BE2C (cell line): ENCODE data around the gene CHD1L. TPM values are rescaled to one million over a fixed set of nuclear protein-coding genes. Genes with fewer than 3 reads are reported as not detected.
"Not testable (repeated sequence)": the region's sequence is repeated elsewhere in the genome, so short reads cannot be mapped to it uniquely, and the experiment has no call there.

ENCODE experiments used
- DNase-seq: peaks from one replicate; pipeline ENCODE4 v3.0.0-alpha.2; 2020
- H3K27me3 ChIP-seq: fragments of 250-450 bp; sonication (Bioruptor Pico); 2 replicates; pipeline ENCODE4 v1.5.1; 2020; ENCODE audit warnings: mild to moderate bottlenecking
- H3K36me3 ChIP-seq: fragments of 250-450 bp; sonication (Bioruptor Pico); 2 replicates; pipeline ENCODE4 v1.5.1; 2020; ENCODE audit warnings: mild to moderate bottlenecking
- H3K4me1 ChIP-seq: fragments of 250-450 bp; sonication (Bioruptor Pico); 2 replicates; pipeline ENCODE4 v1.5.1; 2020
- H3K4me3 ChIP-seq: 2 replicates; pipeline ENCODE4 v1.5.1; 2011; ENCODE audit warnings: low read depth, low read length
- H3K9me3 ChIP-seq: fragments of 250-450 bp; sonication (Bioruptor Pico); 2 replicates; pipeline ENCODE4 v1.5.1; 2020
- CTCF ChIP-seq: IDR thresholded peaks from 2 replicates; pipeline ENCODE4 v1.5.1; 2012; ENCODE audit warnings: mild to moderate bottlenecking, low read depth, low read length
- polyA plus RNA-seq: library from polyadenylated mRNA; unstranded; fragments of >200 nt; gene quantifications from one replicate; pipeline ENCODE4 v1.2.1, GENCODE V29; 2012; ENCODE audit warnings: low read depth, missing spikeins; ENCODE audit not compliant: insufficient read length, insufficient read depth

The CHD1L gene
- 21.5 TPM for polyA plus RNA-seq

- Histone ChIP-seq H3K4me1 (no peaks in the 10 kb centered on the region), H3K36me3 (no peaks in the 10 kb centered on the region), H3K4me3 (peak within 1 kb of the TSS; percentile 98), H3K27me3 (no peaks in the 10 kb centered on the region), H3K9me3 (no peaks in the 10 kb centered on the region)
- peak; percentile 84 for TF ChIP-seq CTCF
- DNase-seq = peak; percentile 96
Measured at GRCh38 chr1:147242449-147243227, at the start of gene CHD1L. Gene CHD1L (plus strand): TSS chr1:147242684. CDS start chr1:147242704, 20 bp downstream.

GRCh38 chr1:147197324-147197723 is 45.2 kb upstream of the CHD1L start:
- H3K27me3 ChIP-seq = peaks cover 16% of the 10 kb centered on the region
- DNase-seq, H3K4me1 ChIP-seq, H3K4me3 ChIP-seq, H3K36me3 ChIP-seq, H3K9me3 ChIP-seq: not testable (repeated sequence)

GRCh38 chr1:147201276-147201675 is 41.2 kb upstream of the CHD1L start:
- Histone ChIP-seq H3K4me1 (no peaks in the 10 kb centered on the region), H3K27me3 (peaks cover 10% of the 10 kb centered on the region), H3K36me3 (no peaks in the 10 kb centered on the region), H3K9me3 (no peaks in the 10 kb centered on the region), H3K4me3 (no peak overlapping the region)
- TF ChIP-seq CTCF = no peak
- DNase-seq = no peak

- H3K4me1 ChIP-seq = no peaks in the 10 kb centered on the region
- no peak overlapping the region for H3K4me3 ChIP-seq
- H3K27me3 ChIP-seq = peaks cover 10% of the 10 kb centered on the region
- no peak for DNase-seq
- no peaks in the 10 kb centered on the region for H3K9me3 ChIP-seq
- TF ChIP-seq CTCF = no peak
- no peaks in the 10 kb centered on the region for H3K36me3 ChIP-seq
Measured at GRCh38 chr1:147201786-147202185, 40.7 kb upstream of the CHD1L start.

GRCh38 chr1:147202576-147202975 is 39.9 kb upstream of the CHD1L start:
- no peak for TF ChIP-seq CTCF
- no peak overlapping the region for H3K4me3 ChIP-seq
- DNase-seq = no peak
- no peaks in the 10 kb centered on the region for H3K36me3 ChIP-seq
- no peaks in the 10 kb centered on the region for H3K9me3 ChIP-seq
- no peaks in the 10 kb centered on the region for H3K4me1 ChIP-seq
- peaks cover 10% of the 10 kb centered on the region for H3K27me3 ChIP-seq

- H3K4me3 ChIP-seq = no peak overlapping the region
- H3K4me1 ChIP-seq = no peaks in the 10 kb centered on the region
- H3K27me3 ChIP-seq = peaks cover 8% of the 10 kb centered on the region
- DNase-seq = no peak
- H3K36me3 ChIP-seq = no peaks in the 10 kb centered on the region
- no peak for TF ChIP-seq CTCF
- H3K9me3 ChIP-seq = no peaks in the 10 kb centered on the region
Measured at GRCh38 chr1:147204080-147204479, 38.4 kb upstream of the CHD1L start.
